OCI-M2 (cell line): ENCODE measurements around the gene CABLES2.
"Not testable (repeated sequence)": the region's sequence is repeated elsewhere in the genome, so short reads cannot be mapped to it uniquely, and the experiment has no call there.

ENCODE experiments used
- DNase-seq: peaks from one replicate; lab custom pipeline; 2025; ENCODE audit not compliant: unreplicated experiment; lab: John Stamatoyannopoulos, UW

The CABLES2 gene

DNA sequence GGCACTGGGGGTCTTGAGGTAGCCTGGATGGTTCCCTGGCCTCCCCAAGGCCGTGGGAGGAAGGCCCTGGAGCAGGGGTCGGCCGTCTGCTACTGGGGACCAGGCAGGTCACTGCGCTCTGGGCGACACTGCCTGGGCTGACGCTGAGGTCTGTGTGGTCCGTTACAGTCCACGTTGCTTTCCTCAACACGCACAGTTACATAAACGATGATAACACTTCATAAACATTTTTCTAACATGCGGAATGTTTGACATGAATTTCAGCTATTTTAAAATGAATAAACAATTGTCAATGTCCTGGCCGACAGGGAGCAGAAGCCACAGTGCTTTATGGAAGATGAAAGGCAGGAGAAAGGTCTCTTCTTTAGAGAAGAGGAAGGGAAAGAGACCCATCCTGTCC, 30.4 kb upstream of the CABLES2 start:
- DNase-seq, result no peak

DNA sequence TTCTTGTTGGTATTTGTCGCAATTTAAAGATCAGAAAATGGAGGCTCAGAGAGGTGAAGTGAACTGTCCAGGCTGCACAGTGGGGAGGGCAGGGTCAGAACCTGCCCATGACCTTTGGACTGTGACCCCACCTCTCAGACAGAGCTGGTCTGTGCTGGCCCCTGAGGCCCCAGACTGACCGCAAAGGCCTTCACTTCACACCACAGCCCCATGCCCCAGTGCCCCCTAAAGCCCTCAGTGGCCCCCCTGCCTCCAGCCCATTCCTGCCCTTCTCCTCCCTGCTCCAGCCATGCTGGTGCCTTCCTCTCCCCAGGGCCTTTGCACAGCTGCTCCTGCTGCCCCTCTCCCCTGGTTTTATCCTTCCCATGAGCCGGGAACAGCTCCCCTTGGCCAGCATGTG, 29.6 kb upstream of the CABLES2 start:
- no peak for DNase-seq

DNA sequence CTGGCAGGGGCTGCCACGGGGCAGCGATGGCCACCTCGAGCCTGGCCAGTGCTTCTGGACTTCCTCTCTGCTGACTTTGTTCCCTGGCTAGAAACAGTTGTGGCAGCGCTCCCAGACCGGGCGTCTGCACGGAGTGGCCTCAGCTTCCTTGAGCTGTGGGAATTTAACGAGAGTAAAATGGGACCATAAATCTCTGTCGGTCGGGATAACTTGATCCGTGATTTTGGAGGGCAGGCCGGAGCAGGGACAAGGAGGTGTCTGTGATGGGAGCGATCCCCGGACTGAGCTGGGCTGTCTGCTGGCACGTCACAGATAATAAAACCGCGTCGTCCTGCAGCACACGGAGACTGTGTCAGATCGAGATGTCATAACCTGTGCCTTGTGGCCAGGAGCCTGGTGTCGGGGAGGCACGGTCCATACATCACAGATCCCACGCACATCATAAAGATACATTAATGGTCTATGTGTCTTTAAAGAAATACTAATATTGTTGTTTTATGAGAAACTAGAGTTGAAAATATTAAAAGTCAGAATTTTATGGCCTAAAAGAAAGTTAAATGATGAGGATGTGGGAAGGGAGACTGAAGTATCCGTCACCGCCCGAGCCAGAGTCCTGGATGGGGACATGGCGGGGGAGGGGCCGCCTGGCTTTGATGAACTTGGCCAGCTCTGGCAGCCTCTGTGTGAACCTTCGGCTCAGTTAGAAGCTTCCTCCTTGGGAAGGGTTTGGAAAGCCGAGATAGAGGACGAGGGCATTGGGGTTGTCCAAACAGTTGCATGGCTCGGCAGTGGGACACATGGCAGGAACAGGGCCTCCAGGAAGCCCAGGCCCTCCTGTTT, 26.8 kb upstream of the CABLES2 start:
- no peak for DNase-seq

DNA sequence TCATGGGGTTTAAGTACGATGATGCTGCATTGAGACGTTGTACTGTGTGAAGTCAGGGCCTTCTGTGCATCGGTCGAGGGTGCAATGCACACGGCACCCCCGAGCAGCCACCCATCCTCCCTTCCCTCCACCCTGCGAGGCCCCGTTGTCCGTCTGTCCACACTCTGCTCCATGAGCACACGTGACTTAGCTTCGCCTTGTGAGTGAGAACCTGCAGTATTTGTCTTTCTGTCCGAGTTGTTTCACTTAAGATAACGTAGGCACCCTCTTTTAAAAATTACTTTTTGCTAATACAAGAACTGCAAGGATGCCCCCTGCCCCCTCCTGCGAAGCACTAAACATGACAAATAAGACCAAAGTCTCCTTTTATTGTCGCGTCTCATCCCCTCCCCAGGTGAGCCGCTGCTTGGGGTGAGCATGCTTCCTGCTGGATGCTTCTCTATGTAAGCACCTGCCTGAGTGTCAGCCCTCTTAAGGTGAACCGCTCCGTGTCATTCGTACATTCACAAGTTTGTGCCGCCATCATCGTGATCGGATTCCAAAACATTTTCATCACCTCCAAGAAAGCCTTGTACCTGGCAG, 23.9 kb upstream of the CABLES2 start:
- DNase-seq, result no peak

DNA sequence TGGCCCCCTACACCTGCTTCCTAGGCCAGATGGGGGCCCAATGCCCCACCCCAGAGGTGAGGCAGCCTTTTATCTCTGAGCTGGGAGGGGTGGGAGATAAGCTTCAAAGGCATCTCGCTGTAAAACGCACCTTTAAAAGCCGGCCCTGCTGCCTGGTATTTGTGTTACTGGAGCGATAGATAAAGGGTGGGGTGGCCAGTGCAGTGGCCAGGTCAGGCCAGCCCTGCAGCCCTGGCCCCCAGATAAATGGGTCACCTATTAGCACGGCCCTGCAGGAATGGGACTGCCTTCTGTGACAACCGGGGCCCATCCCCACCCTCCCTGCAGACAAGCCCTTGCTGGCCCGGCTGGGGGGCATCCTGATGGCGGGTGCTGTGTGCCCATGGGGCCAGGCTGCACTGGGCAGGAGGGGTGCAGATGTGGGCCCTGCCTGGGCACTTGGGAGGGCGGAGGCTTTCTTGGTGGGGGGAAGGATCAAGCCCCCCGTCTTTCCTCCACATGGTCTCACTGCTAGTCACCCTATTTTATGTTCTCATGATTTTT, 23.3 kb upstream of the CABLES2 start:
- DNase-seq, result no peak

DNA sequence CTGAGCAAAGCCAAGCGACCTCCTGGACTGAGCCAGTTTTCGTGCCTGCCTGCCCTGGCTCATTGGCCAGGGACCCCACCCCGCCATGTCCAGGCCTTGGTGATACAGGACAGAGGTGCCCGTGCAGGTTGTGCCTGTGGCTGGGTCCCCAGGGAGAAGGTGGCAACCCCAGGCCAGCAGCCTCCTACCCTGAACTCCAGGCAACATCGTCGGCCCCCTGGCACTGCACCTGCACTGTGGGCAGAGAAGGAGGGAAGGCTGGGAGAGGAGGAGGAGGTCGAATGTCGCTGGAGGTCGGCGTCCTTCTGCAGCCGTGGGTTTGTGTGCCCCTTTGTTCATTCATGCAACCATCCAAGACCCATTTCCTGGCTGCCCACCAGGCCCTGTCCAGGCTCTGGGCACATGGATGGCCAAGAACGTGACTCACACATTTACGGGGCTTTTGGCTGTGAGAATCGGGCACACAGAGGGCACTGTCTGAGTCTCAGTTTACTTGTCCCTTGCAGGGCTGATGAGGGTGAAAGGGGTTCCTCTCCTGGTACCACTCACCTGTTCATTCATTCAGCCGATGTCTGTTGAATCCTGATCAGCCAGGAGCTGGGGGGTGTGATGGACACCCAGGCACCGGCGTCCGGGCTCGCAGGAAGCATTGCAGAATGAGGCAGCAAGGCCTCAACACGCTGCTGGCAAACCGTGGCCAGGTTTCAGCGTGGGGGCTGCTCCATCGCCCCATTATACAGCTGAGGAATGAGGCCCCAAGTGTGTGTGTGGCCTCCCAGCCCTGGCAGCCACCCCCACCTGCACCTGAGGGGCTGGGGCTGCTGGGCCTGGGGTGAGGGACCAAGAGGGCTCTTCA, 22.6 kb upstream of the CABLES2 start:
- no peak for DNase-seq

DNA sequence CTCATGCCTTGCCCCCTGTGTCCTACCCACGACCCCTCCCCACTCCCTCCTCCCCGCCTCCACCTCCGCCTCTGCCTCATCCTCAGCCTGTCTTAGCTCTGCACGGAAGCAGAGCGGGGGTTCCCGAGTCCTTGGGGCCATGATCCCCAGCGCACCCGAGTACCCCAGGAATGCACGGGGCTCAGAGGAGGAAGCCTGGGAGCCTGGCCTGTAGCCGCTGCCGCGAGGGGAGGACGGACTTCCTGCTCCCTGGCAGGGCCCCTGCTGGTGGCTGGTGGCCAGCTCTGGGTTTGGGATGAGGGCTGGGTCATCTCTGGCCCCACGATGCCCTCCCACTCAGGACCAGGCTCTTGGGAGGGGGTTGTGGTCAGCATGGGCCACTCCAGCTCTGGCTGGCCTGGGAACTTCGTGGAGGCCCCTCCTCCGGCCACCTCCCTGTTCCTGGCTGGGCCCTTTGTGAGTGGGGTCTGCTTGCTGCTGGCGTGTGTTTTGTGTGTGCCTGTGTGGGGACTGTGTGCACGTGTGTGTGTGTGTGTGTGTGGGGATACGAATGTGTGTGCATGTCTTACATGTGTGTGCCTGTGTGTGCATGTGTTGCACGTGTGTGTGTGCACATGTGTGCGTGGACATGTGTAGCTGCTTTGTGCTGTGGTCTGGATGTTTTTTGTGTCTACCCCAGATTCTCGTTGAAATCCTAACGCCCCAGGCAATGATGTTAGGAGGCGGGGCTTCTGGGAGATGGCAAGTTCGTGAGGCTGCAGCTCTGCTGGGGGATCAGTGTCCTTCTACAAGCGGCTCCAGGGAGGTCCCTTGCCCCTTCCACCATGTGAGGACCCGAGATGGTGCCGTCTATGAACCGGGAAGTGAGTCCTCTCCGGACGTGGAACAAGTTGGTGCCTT, 21.6 kb upstream of the CABLES2 start:
- no peak for DNase-seq

DNA sequence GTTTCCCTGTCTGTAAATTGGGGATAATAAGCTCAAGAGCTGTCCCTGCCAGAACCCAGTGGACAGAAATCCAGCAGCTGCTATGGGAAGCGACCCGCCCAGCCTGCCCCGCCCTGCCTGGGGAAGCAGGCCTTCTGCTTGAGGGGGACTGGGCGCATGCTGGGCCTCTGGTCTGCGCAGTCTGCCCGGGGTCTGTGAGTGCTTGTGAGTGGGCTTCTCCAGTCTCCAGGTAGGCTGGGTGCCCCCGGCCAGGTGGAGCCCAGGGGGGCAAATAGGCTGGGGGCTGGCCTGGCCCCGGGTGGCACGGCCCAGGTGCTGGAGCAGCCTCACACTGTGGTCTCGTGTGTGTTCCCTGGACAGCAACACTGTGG, 20.9 kb upstream of the CABLES2 start:
- no peak for DNase-seq

DNA sequence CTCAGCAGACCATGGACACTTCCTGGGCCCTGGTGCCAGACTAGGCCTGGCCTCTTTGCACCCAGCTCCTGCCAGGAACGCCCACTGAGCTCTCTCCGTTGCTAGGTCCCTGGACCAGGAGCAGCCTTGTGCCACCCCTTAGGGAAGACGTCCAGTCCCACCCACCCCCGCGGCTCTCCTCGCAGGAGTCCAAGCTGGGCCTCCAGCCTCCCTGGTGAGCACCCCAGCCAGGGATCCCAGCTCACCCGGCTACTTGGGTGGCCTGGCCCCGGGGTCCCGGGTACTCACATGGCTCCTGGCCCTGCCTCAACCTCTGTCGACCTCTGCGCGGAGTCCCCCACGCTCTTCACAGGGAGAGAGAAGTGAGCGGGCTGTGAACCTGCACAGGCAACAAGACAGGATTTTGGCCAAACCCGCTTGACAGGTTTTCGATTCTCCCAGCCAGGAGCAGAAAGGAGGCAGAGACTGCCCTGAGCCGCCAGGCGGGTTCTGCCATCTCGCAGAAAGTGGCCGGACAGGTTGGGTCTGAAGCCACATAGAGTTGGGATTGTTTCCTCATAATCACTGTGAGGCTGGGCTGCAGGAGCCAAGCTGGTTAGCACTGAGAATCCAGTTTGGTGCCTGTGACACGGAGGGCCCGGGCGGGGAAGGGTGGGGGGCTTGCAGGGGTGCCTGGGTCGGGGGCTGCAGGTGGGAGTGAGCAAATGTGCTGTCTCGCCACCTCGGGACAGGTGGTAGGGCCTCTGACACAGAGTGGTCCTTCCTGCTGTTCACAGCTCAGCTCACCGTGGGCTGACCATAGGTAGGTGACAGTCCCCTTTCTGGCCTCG, 20.3 kb upstream of the CABLES2 start, which contains the start of gene RBBP8NL:
Gene RBBP8NL, minus strand, starts transcription at position 368 of the 830 bp plus-strand sequence. CDS start 7,892 bp downstream, outside the sequence.
- no peak for DNase-seq

DNA sequence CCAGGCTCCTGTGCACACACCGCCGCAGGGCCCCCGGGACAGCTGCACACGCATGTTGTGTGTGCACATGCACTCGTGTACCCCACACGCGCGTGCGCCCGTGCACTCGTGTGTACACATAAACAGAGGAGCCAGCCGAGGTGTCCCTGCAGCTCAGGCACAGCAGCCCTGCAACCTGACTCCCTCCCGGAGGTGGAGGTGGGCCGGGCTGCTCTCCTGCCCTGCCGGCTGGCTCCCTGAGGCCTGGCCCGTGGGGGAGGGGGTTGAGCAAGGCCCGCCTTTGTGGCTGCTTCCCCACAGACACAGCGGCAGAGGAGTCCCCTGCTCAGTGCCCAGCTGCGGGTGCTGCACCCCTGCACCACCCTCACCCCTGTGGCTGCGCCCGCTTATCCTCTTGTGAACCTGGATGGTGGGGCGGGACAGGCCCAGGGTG, 19.6 kb upstream of the CABLES2 start:
- DNase-seq, result no peak

DNA sequence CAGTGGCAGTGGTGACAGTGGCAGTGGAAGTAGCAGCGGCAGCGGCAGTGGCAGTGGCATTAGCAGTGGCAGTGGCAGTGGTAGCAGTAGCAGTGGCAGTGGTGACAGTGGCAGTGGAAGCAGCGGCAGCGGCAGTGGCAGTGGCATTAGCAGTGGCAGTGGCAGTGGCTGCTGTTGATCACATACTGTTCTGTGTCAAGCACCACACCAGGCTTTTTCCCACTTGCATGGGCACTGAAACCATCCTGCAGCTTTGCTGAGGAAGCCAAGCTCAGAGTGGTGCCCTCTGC, 18.9 kb upstream of the CABLES2 start:
- DNase-seq, result not testable (repeated sequence)

DNA sequence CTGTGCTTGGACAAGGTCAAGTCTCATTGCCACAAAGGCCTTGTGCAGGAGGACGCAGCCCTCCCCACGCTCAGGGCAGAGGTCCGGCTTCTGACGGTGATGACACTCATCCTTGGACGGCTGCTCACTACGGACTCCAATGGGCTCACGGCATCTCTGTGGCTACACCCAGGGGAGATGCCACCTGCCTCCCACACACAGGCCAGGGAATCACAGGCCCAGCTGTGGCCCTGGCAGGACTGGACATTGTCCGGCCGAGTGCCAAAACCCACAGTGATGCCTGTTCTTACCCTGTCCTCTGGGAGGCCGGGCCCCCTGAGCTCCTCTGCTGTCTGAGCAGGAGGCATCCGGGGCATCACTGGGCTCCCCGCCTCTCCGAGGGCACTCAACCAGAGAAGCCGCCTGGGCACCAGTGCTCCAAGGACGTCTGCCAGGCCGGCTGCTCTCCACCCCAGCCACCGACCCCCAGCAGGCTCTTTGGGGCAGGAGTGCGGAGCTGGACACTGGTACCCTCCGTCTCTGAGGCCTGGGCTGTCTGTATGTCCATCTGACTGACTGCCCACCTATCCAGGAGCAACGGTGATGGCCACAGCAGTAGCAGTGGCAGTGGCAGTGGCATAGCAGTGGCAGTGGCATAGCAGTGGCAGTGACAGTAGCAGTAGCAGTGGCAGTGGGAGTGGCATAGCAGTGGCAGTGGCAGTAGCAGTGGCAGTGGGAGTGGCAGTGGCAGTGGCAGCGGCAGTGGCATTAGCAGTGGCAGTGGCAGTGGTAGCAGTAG, 18.4 kb upstream of the CABLES2 start:
- DNase-seq, result no peak

DNA sequence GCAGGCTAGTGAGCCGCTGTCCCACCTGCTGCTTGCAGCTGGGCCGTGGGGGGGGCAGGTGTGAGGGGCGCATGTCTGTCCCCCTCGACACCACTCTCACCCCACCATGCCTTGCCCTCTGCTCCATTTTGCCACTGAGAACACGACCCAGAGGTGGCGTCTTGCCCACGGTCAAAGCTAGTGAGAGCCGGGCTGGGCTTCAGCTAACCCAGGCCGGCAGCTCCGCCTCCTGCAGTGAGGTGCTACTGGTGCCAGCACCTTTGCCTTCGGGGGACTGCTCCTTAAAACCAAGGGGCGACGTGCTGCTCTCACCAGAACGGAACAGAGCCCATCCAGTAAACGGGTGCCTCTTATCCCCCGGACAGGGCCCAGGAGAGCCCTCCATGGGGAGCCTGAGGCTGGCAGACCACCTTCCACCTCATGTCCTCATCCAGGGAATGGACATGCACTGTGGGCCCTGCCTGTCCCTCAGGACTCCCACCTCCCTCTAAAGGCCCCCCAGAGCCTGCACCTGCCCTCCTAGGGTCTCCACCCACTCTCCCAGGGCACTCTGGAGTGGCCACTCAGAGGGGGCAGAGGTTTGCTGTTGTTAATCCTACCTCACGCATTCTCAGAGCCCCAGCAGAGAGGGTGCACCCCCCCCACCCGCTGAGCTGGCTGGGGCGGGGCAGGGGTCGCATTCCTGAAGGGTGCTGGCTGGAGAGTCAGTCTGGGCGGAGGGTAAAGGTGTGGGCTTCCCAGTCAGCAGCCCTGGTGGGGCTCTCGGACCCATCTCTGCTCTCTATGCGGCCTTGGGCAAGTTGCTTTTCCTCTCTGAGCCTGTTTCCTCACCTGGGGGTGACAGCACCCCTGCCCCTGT, 17.4 kb upstream of the CABLES2 start:
- DNase-seq, result no peak

DNA sequence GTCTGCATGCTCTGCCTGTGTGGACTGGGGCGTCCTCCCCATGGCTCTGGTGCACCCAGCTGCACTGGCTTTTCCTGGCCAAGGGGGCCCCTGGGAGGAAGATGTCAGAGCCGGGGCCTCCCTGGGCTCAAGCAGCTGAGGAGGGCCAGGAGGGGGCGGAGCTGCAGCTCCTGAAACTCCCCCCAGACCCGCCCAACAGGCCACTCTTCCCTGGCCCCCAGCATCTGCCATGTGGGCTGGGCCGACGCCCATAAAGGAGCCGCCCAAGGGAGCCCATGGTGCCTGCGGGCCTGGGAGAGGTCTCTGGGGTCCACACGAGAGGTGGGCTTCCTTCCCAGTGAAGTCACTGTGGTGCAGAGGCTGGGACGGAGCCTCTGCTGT, 16.2 kb upstream of the CABLES2 start:
- DNase-seq, result no peak

DNA sequence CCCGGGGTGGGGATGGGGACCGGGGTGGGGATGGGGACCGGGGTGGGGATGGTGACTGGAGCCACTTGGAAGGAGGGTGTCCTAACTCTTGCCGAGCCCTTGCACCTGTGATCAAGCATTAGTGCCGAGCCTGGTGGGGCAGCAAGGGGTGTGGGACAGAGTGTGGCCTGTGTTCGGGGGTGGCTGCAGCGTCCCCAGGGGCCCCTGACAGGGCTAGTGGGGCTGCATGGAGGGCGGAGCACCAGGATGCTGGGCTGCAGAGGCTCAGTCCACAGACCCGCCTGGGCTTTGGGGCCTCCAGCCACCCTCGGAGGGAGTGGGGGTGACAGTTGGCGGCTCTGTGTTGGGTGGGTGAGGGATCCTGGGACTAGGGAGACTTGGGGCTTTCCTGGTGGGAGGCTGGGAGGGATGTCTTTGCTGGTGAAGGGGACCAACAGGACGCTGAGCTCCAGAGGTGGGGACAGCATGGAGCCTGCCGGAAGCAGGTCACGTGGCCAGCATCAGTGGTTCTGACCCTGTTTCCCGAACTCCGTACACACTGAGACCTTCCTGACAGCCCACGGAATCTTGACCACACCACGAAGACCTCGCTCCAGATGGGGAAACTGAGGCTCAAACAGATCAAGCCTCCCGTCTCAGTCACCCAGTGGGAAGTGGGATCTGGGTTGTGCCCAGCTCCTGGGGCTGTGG, 15.7 kb upstream of the CABLES2 start:
- DNase-seq, result no peak

DNA sequence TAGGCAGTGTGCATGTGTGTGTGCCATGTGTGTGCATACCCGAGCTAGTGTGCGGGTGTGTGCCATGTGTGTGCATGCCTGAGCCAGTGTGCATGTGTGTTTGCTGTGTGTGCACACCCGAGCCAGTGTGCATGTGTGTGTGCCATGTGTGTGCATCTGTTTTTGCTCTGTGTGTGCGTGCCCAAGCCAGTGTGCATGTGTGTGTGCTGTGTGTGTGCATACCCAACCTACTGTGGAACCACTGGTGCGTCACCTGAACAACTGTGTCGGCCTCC, 14.6 kb upstream of the CABLES2 start:
- DNase-seq, result no peak

DNA sequence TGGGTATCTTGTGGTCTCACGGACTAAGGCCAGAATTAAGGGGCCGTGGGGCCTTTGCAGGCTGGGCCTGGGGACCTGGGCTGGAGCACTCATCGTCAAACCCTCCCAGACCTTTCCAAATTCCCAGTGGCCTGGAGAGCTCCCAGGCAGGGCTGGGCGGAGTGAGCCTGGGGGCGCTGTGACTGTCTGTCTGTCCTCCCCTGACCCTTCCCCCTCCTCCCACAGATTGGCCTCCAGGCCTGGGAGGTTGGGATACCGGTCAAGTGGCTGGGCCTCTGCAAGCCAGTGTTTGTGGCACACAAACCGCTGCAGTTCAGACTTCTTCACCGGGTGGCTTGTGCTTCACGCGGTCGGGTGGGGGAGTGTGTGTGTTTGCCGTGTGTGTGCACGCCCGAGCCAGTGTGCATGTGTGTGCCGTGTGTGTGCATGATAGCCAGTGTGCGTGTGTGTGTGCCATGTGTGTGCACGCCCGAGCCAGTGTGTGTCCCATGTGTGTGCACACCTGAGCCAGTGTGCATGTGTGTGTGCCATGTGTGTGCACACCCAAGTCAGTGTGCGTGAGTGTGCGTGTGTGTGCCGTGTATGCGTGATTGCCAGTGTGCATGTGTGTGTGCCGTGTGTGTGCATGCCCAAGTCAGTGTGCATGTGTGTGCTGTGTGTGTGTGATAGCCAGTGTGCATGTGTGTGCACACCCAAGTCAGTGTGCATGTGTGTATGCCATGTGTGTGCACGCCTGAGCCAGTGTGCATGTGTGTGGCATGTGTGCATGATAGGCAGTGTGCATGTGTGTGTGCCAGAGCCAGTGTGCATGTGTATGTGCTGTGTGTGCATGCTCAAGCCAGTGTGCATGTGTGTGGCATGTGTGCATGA, 14.0 kb upstream of the CABLES2 start:
- DNase-seq, result no peak
